ENCODE results near the gene CES2. TPM values are rescaled to one million over a fixed set of nuclear protein-coding genes. Genes with fewer than 3 reads are reported as not detected.

CES2 gene
- total RNA-seq, 1 experiment from 2014 or later: 29.7 TPM

GRCh38 chr16:66911112-66911511, 24.2 kb upstream of the CES2 start:
- ChIA-PET CTCF (interaction anchor here (0.7 to 4.8 kb wide), 11 partner anchors 9 to 244 kb away, joined by 4 to 53 read pairs (median 22); partner anchors contain the start of genes CDH16, CES3, NAE1 and PDP2), POLR2A (no interaction called here)
- ATAC-seq: no peak
- Mint-ChIP-seq H3K9me3 (no peaks in the 10 kb centered on the region), H3K4me1 (no peaks in the 10 kb centered on the region), H3K27me3 (ENCODE audit: low read depth) (peaks cover 13% of the 10 kb centered on the region), H3K27ac (no peak overlapping the region), H3K36me3 (no peaks in the 10 kb centered on the region), H3K4me3 (no peak overlapping the region)
- DNase-seq (ENCODE audit: low spot score): no peak
- TF ChIP-seq USF2 (CRISPR knock-in tag; IDR thresholded peaks at IDR 0.05) (no peak), USF1 (CRISPR knock-in tag; IDR thresholded peaks at IDR 0.05) (no peak), ZNF281 (CRISPR knock-in tag; IDR thresholded peaks at IDR 0.05) (no peak), MLX (CRISPR knock-in tag; IDR thresholded peaks at IDR 0.05) (no peak), IRF2 (CRISPR knock-in tag; IDR thresholded peaks at IDR 0.05; ENCODE audit: borderline replicate concordance, low read depth) (no peak), NFATC4 (CRISPR knock-in tag; IDR thresholded peaks at IDR 0.05) (no peak), TEAD4 (CRISPR knock-in tag; IDR thresholded peaks at IDR 0.05) (no peak), ESRRA (CRISPR knock-in tag; IDR thresholded peaks at IDR 0.05; ENCODE audit: borderline replicate concordance) (no peak), RORB (CRISPR knock-in tag; IDR thresholded peaks at IDR 0.05) (no peak), RELA (CRISPR knock-in tag; IDR thresholded peaks at IDR 0.05; ENCODE audit: borderline replicate concordance) (no peak), E2F1 (CRISPR knock-in tag; IDR thresholded peaks at IDR 0.05) (no peak), FOXP1 (CRISPR knock-in tag; IDR thresholded peaks at IDR 0.05; ENCODE audit: borderline replicate concordance) (no peak), ZNF423 (CRISPR knock-in tag; IDR thresholded peaks at IDR 0.05) (no peak), JAZF1 (CRISPR knock-in tag; IDR thresholded peaks at IDR 0.05) (no peak), ATF3 (CRISPR knock-in tag; conservative IDR thresholded peaks at IDR 0.05) (no peak), FOXK1 (CRISPR knock-in tag; IDR thresholded peaks at IDR 0.05) (no peak)

- ATAC-seq (no peak), DNase-seq (ENCODE audit: low spot score) (no peak)
- ChIA-PET CTCF (interaction anchor here (0.6 to 4.8 kb wide), 3 partner anchors 13 to 259 kb away, joined by 3 to 53 read pairs (median 26); partner anchors contain the start of genes NOL3 and RRAD), POLR2A (no interaction called here)
- H3K27ac Mint-ChIP-seq: no peak overlapping the region
- H3K27me3 Mint-ChIP-seq (ENCODE audit: low read depth): peaks cover 13% of the 10 kb centered on the region
- no peaks in the 10 kb centered on the region for H3K4me1 Mint-ChIP-seq
- no peaks in the 10 kb centered on the region for H3K9me3 Mint-ChIP-seq
- H3K36me3 Mint-ChIP-seq: no peaks in the 10 kb centered on the region
- no peak overlapping the region for H3K4me3 Mint-ChIP-seq
- TF ChIP-seq AFF4 (CRISPR knock-in tag; IDR thresholded peaks at IDR 0.05; ENCODE audit: borderline replicate concordance) (no peak), CBFB (CRISPR knock-in tag; IDR thresholded peaks at IDR 0.05; ENCODE audit: low read depth) (no peak), SOX15 (CRISPR knock-in tag; IDR thresholded peaks at IDR 0.05) (no peak), TEAD1 (CRISPR knock-in tag; IDR thresholded peaks at IDR 0.05) (no peak), ESRRA (CRISPR knock-in tag; IDR thresholded peaks at IDR 0.05; ENCODE audit: borderline replicate concordance) (no peak), ZNF671 (CRISPR knock-in tag; IDR thresholded peaks at IDR 0.05) (no peak), ATF1 (CRISPR knock-in tag; IDR thresholded peaks at IDR 0.05) (no peak), AR (CRISPR knock-in tag; IDR thresholded peaks at IDR 0.05) (no peak), JAZF1 (CRISPR knock-in tag; IDR thresholded peaks at IDR 0.05) (no peak)
Observed at GRCh38 chr16:66911801-66912200, 23.5 kb upstream of the CES2 start.

All from WTC11 (cell line).